HG03469 (cell line): ENCODE results near the gene MRAS.
"Not testable (repeated sequence)": the region's sequence is repeated elsewhere in the genome, so short reads cannot be mapped to it uniquely, and the experiment has no call there.

Experiments
- ATAC-seq: cut with Tn5 transposase; IDR thresholded peaks from one replicate; pipeline ENCODE4 v1.9.1; 2021; ENCODE audit warnings: mild to moderate bottlenecking, moderate library complexity, moderate number of reproducible peaks; ENCODE audit not compliant: unreplicated experiment

MRAS gene

GRCh38 chr3:138442433-138442832 is 94.1 kb downstream of the MRAS start:
- ATAC-seq: no peak

- ATAC-seq: no peak
These were observed 94.7 kb downstream of the MRAS start for GRCh38 chr3:138443091-138443490.

DNA sequence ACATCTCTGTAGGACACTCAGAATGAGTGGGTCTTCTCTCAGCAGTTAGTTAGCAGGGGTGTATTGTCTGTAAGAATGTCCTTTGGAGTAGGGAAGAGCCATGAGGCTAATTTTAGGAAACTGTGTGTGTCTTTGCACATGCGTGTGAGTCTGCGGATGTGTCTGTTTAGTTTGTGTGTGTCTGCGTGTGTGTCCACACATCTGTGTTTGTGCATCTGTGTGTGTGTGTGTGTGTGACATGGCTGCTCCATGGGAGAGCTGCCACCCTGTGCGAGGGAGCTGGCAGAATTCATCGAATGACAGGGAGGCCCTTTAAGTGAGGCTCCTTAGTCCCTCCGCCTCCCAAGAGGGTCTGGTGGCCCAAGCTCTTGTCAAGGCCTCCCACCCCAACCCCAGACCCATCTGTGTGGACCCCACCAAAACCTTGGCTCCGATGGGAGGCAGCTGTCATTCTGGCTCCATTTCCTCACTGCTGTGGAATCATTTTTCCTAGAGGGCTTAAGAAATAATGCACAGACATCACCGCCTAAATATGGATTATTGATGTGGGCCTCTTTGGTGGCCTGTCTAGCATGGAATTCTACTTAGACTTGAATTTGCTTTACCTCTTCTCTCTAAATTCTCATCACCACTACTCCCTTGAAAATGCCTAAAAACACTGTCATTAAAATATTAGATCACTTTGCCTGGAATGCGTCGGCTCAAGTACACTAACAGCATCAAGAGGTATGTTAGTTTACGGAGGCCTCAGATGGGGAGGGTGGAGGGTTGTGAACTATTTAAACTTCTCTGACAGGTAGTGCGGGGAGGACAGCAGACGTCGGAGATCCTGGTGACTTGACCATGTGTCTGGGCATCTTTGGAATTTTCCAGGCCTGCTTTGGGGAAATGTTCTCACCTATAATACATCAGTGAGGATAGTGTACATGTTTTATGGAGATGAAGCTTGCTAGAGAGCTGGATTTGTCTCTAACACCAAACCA is 95.4 kb downstream of the MRAS start:
- ATAC-seq: no peak

GRCh38 chr3:138445236-138445635 is 96.9 kb downstream of the MRAS start:
- ATAC-seq: no peak

DNA sequence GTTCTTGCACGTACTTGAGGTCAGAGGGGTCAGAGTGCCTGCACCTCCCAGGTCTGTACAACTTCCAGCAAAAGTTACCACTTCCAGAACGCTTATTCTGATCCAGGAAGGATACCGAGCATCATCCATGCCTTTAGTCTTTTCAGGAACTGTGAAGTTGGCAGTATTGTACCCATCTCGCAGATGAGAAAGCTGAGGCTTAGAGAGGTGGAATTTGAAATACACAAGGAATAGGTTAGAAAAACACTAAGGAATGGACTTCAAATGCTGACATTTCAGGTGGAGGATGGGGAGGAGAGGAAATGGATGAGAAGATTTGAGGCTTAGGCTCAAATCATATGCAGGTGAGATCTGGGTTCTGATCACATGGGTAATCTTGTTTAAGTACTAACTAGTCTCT is 97.3 kb downstream of the MRAS start:
- ATAC-seq: no peak

- no peak for ATAC-seq
These were observed 100.3 kb downstream of the MRAS start for GRCh38 chr3:138448631-138449030.

GRCh38 chr3:138449490-138449889 is 101.1 kb downstream of the MRAS start:
- no peak for ATAC-seq

GRCh38 chr3:138450181-138450580 is 101.8 kb downstream of the MRAS start:
- no peak for ATAC-seq

- no peak for ATAC-seq
These were observed 102.5 kb downstream of the MRAS start for GRCh38 chr3:138450704-138451424.

DNA sequence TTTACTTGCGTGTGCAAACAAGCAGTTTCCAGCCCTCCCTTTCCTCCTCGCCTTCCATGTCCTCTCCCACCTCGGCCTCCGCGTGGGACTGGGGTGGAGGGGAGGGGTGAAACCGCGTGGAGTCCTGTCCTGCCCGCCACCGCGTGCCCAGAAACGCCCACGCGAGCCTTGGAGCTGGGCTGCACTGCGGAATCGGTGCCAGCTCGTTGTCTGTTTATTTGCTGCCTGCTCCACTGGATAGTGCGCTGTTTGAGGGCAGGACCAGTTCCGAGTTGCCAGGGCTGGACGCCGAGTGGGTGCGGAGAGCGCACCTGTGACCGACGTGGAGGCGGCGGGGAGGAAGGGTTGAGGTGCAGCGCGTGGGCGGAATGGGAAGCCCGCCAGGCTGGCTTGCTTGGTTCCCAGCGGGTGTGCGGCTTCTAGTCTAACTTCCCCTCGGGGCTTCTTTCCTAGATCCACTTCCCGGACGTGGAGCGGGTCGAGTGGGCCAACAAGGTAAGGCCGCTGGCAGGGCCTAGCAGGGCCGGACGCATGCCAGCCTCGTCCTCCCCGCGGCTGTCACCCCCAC is 103.3 kb downstream of the MRAS start:
- no peak for ATAC-seq

GRCh38 chr3:138452436-138452835 is 104.1 kb downstream of the MRAS start:
- no peak for ATAC-seq

GRCh38 chr3:138453940-138454339 is 105.6 kb downstream of the MRAS start:
- not testable (repeated sequence) for ATAC-seq
